Astrocyte of the spinal cord (primary cell): Measurements from ENCODE around the gene ACVR1B.

ENCODE experiments used
- DNase-seq: peaks from one replicate; pipeline ENCODE4 v3.0.0; 2011; ENCODE audit warnings: low read depth, low spot score
- H3K4me3 ChIP-seq: 2 replicates; pipeline ENCODE4 v1.5.1; 2011; ENCODE audit warnings: low read depth, mild to moderate bottlenecking, low read length, moderate library complexity
- CTCF ChIP-seq: IDR thresholded peaks from 2 replicates; pipeline ENCODE4 v1.5.1; 2012; ENCODE audit warnings: low read depth, mild to moderate bottlenecking, low read length, inconsistent platforms
- in situ Hi-C: cut with HindIII; loops from 2 replicates; pipeline ENCODE4 v1.10.0; 2017; ENCODE audit warnings: low sequenced_read_pairs

Gene ACVR1B

GRCh38 chr12:51951199-51951842 is at the start of gene ACVR1B:
TSS of gene ACVR1B (plus strand) at chr12:51951699. CDS start at chr12:51951744, 45 bp downstream.
- TF ChIP-seq CTCF = no peak
- in situ Hi-C loops = no loop called here
- H3K4me3 ChIP-seq = peak within 1 kb of the TSS; percentile 89
- peak; percentile 85 for DNase-seq

GRCh38 chr12:51901881-51902280 is 49.6 kb upstream of the ACVR1B start:
- DNase-seq = no peak
- in situ Hi-C loops = no loop called here
- TF ChIP-seq CTCF = no peak
- H3K4me3 ChIP-seq = no peak overlapping the region

GRCh38 chr12:51904951-51905470 is 46.5 kb upstream of the ACVR1B start:
- no peak for DNase-seq
- no peak for TF ChIP-seq CTCF
- in situ Hi-C loops = no loop called here
- H3K4me3 ChIP-seq = no peak overlapping the region

- TF ChIP-seq CTCF = no peak
- no peak for DNase-seq
- in situ Hi-C loops = no loop called here
- no peak overlapping the region for H3K4me3 ChIP-seq
Measured at GRCh38 chr12:51905471-51906429, 45.7 kb upstream of the ACVR1B start.

- in situ Hi-C loops = no loop called here
Measured at GRCh38 chr12:51906430-51907082, 44.9 kb upstream of the ACVR1B start.

More at GRCh38 chr12:51906430-51907082, 44.9 kb upstream of the ACVR1B start:
- H3K4me3 ChIP-seq = no peak overlapping the region
- no peak for DNase-seq
- no peak for TF ChIP-seq CTCF
